Stomach (tissue), 4 donors: ENCODE data around the gene LTBP3.

Source experiments
- CTCF ChIP-seq, 7 experiments: fragments of 450-650 bp in 4 of 7; fragments of 200-600 bp in 3 of 7; sonication (generic) in 3 of 7; IDR thresholded peaks; one replicate each; pipeline ENCODE4 v1.5.1; 2016 to 2019; ENCODE audit warnings: antibody characterized with exemption in 7 of 7, control low read depth in 2 of 7, mild to moderate bottlenecking in 1 of 7
- EP300 ChIP-seq: sonication (generic); formaldehyde crosslinking; IDR thresholded peaks from one replicate; pipeline ENCODE4 v1.6.1; 2017; ENCODE audit warnings: antibody characterized with exemption
- POLR2A ChIP-seq, 4 donors: fragments of 450-650 bp; IDR thresholded peaks; one replicate each; pipeline ENCODE4 v1.6.1; 2016; ENCODE audit warnings: antibody characterized with exemption in 4 of 4, control low read depth in 2 of 4, mild to moderate bottlenecking in 1 of 4, moderate library complexity in 1 of 4
- POLR2AphosphoS5 ChIP-seq, 3 donors: sonication (generic); formaldehyde crosslinking; IDR thresholded peaks; one replicate each; pipeline ENCODE4 v1.6.1; 2016; ENCODE audit warnings: antibody characterized with exemption in 3 of 3

DNA sequence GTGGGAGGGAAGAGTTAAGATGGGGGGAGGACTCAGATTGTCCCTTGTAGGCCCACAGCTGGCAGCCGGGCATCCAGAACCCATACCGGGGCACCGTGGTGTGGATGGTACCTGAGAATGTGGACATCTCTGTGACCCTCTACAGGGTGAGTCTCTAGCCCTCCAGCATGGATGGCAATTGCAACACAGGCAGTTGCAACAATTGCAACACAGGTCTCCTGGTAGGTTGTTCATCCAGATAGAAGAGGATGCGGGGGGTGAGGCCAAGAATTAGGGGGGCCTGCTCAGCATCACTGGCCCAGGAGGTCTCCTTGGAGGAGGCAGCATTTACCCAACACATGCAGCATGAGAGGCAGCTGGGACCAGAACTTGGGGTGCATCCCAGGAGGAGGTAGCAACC lies 21.1 kb upstream of the LTBP3 start:
- TF ChIP-seq CTCF (IDR thresholded peaks at IDR 0.05), result no peak
- no peak for TF ChIP-seq POLR2A (IDR thresholded peaks at IDR 0.05)
- TF ChIP-seq POLR2AphosphoS5 (IDR thresholded peaks at IDR 0.05), result no peak
- no peak for TF ChIP-seq EP300
